Mesenteric fat pad (tissue), 1 donor: ENCODE data around the gene ZSCAN2. TPM values are rescaled to one million over a fixed set of nuclear protein-coding genes. Genes with fewer than 3 reads are reported as not detected.
"Not testable (repeated sequence)": the region's sequence is repeated elsewhere in the genome, so short reads cannot be mapped to it uniquely, and the experiment has no call there.

ENCODE experiments used
- DNase-seq: peaks from one replicate; pipeline ENCODE4 v3.0.0-alpha.2; 2020; ENCODE audit warnings: low spot score
- total RNA-seq: library from RNA; stranded (reverse); fragmentation: NEBNext Ultra II Directional; extraction: Animal tissue kit (Norgen Biotek cat#: 25700); gene quantifications from one replicate; pipeline ENCODE4 v1.2.1, GENCODE V29; 2021
- donor health status: DM: yes; HTN: yes; CAD: no.

The ZSCAN2 gene
- total RNA-seq, 1 donor from 2014 or later, result 7.9 TPM

DNA sequence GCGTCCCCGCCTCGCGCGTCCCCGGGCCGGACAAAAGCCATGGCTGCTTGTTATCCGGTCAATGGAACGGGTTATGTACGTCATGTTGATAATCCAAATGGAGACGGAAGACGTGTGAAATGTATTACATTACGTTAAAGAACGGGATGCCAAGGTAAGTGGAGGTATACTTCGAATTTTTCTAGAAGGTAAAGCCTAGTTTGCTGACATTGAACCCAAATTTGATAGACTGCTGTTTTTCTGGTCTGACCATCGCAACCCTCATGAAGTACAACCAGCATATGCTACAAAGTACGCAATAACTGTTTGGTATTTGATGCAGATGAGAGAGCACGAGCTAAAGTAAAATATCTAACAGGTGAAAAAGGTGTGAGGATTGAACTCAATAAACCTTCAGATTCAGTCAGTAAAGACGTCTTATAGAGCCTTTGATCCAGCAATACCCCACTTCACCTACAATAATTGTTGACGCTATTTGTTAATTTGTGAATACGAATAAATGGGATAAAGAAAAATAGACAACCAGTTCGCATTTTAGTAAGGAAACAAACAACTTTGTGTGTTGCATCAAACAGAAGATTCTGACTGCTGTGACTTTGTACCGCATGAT, 33.5 kb downstream of the ZSCAN2 start:
- no peak for DNase-seq

DNA sequence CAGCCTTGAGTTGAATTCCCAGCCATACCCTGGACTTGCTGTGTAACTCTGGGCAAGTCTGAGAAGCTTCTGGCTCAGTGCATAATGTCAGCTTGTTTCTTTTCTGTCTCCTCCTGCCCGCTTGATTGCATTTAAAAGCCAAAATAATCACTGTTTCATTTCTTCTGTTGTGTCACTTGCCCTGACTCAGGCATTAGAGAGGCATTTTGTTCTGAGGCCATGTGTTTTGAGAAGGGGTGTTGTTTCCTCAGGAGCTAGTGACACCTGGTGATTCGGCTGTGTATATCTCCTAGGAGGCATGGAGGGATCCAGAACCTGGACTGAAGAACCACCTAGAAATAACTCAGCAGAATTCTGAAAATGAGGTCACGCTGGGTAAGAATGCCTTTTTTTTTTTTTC, 37.3 kb downstream of the ZSCAN2 start:
- no peak for DNase-seq

DNA sequence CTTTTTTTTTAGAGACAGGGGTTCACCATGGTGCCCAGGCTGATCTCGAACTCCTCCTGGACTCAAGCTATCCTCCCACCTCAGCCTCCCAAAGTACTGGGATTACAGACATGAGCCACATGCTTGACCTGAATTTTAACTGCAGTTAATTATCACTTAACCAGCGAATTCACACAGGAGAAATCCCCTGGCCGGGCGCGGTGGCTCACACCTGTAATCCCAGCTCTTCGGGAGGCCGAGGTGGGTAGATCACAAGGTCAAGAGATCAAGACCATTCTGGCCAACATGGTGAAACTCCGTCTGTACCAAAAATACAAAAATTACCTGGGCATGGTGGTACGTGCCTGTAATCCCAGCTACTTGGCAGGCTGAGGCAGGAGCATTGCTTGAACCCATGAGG, 41.1 kb downstream of the ZSCAN2 start:
- DNase-seq, result not testable (repeated sequence)

GRCh38 chr15:84642640-84643039, 41.8 kb downstream of the ZSCAN2 start:
- not testable (repeated sequence) for DNase-seq

- no peak for DNase-seq
Measured at GRCh38 chr15:84643838-84644237, 43.0 kb downstream of the ZSCAN2 start.

DNA sequence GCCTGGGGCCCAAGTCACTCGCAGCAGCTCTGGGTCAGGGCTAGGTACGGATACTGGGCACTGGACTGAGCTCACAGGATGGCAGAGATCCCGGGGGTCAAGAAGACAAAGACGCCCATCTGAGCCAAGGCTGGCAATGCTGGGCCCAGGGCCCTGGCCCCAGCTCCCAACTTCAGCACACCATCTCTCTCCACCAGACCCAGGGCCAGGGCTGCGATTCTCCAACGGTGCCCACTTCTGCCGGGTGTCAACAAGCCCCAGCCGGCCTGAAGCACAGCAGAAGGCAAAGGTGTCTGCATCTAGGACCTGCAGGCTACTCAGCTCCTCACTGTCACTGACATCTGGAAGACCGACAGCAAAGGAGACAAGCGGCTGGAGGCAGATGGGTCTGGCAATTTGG, 44.7 kb downstream of the ZSCAN2 start:
- DNase-seq, result no peak

- DNase-seq, result no peak
Measured at GRCh38 chr15:84645997-84646396, 45.2 kb downstream of the ZSCAN2 start.

GRCh38 chr15:84647726-84648125, 46.9 kb downstream of the ZSCAN2 start:
- no peak for DNase-seq

GRCh38 chr15:84648539-84648938, 47.7 kb downstream of the ZSCAN2 start:
- DNase-seq, result peak; percentile 72

GRCh38 chr15:84649706-84650105, 48.9 kb downstream of the ZSCAN2 start:
- DNase-seq, result no peak

GRCh38 chr15:84653584-84653909, 52.7 kb downstream of the ZSCAN2 start:
- no peak for DNase-seq

- DNase-seq, result peak; percentile 100
Measured at GRCh38 chr15:84653910-84654688, 53.3 kb downstream of the ZSCAN2 start, which contains the start of gene WDR73. WDR73 (minus strand) TSS chr15:84654283; CDS start chr15:84654274, 9 bp downstream.

- peak; percentile 93 for DNase-seq
Measured at GRCh38 chr15:84654689-84655453, 54.1 kb downstream of the ZSCAN2 start.

DNA sequence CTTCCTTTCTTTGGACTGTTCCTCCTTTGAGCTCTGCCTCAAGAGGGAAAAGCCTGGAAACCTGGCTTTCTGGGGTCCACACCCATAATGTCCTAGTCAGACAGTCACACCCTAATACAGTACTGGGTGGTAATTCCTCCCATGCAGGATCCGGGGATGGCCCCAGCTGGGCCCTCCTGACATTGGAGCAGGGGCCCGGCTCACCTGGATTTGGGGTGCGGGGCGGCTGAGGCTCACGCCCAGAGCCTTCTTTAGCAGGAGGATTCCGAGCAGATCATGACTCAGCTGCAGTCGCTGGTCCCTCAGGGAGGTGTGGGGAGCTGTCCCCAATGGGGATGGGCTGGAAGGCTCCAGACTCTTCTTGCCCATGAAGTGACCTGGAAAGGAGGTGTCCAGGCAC, 56.2 kb downstream of the ZSCAN2 start:
- DNase-seq, result peak; percentile 85

DNA sequence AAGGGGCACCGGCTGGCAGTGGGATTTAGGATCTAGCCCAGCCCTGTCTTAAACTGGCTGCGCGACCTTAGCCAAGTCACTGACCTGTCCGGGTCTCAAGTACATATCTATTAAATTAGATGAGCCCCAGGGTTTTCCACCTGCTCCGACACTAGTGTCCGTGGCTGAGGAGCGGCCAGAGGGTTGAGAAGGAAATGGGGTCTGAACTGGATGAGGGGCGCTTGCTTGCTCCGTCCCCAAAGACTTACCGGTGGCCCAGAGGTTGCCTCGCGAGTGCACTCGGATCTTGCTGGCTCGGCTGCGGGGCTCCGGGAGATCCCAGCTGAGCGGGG, 56.9 kb downstream of the ZSCAN2 start:
- DNase-seq, result no peak

GRCh38 chr15:84658080-84658787, 57.4 kb downstream of the ZSCAN2 start, which contains the start of gene NMB:
NMB (minus strand) TSS chr15:84658199; CDS start chr15:84658152, 47 bp downstream.
- DNase-seq, result peak; percentile 94

- peak; percentile 30 for DNase-seq
Measured at GRCh38 chr15:84658788-84659411, 58.1 kb downstream of the ZSCAN2 start.

- DNase-seq, result peak; percentile 18
Measured at GRCh38 chr15:84659904-84660781, 59.3 kb downstream of the ZSCAN2 start.

DNA sequence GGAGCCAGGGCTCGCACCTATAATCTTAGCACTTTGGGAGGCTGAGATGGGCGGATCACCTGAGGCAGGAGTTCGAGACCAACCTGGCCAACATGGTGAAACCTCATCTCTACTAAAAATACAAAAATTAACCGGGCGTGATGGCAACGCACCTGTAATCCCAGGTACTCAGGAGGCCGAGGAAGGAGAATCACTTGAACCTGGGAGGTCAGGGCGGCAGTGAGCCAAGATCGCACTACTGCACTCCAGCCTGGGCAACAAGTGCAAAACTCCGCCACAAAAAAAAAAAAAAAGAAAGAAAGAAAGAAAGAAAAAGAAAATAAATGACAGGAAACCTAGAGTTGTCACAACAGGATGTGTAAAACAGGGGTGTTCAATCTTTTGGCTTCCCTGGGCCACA, 60.2 kb downstream of the ZSCAN2 start:
- peak; percentile 35 for DNase-seq

DNA sequence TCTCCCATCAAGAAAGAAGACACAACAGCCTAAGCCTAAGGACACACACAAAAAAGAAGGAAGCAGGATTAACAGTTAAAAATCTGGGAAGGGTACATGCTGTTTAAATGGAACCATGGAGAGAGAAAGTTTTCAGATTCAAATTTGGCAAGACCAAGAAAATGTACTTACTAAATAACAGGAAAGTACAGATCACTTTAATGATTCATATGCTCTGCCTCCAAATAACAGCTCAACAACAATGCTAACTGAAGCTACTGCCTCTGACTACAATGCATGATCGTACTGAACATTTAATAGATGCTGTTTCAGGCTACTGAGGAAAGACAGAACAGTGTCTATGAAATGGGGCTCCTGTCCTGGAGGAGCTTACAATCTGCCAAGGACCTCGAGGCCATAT, 65.6 kb downstream of the ZSCAN2 start:
- DNase-seq, result no peak
